Trophoblast cell (in vitro differentiated cells and primary cell): ENCODE data around the gene SRGAP3.

ENCODE experiments used
- DNase-seq, 2 donors: peaks; one replicate each; pipeline ENCODE4 v3.0.0-alpha.2; 2016
- H2AFZ ChIP-seq: 2 replicates; pipeline ENCODE4 v1.6.1; 2013; ENCODE audit warnings: low read length, moderate library complexity, mild to moderate bottlenecking; ENCODE audit not compliant: insufficient read depth, poor library complexity
- H2AK5ac ChIP-seq: 2 replicates; pipeline ENCODE4 v1.6.1; 2013; ENCODE audit warnings: mild to moderate bottlenecking, low read length
- H2BK120ac ChIP-seq: 2 replicates; pipeline ENCODE4 v1.6.1; 2013; ENCODE audit warnings: low read length, mild to moderate bottlenecking, moderate library complexity; ENCODE audit not compliant: insufficient read depth, poor library complexity
- H2BK12ac ChIP-seq: 2 replicates; pipeline ENCODE4 v1.6.1; 2013; ENCODE audit warnings: mild to moderate bottlenecking, low read length, moderate library complexity
- H2BK5ac ChIP-seq: 2 replicates; pipeline ENCODE4 v1.6.1; 2013; ENCODE audit warnings: low read length, low read depth, moderate library complexity, mild to moderate bottlenecking; ENCODE audit not compliant: poor library complexity
- H3K14ac ChIP-seq: 2 replicates; pipeline ENCODE4 v1.6.1; 2013; ENCODE audit warnings: mild to moderate bottlenecking, low read length
- H3K18ac ChIP-seq: 2 replicates; pipeline ENCODE4 v1.6.1; 2013; ENCODE audit warnings: mild to moderate bottlenecking, low read length
- H3K23ac ChIP-seq: 2 replicates; pipeline ENCODE4 v1.6.1; 2013; ENCODE audit warnings: low read length
- H3K27ac ChIP-seq: 2 replicates; pipeline ENCODE4 v1.5.1; 2013; ENCODE audit warnings: low read depth, mild to moderate bottlenecking, inconsistent platforms, low read length, moderate library complexity
- H3K27me3 ChIP-seq: 2 replicates; pipeline ENCODE4 v1.6.1; 2013; ENCODE audit warnings: inconsistent platforms, mild to moderate bottlenecking, low read length, moderate library complexity; ENCODE audit not compliant: insufficient read depth
- H3K36me3 ChIP-seq, 2 experiments: 1 replicate in 1 of 2; 2 replicates in 1 of 2; pipeline ENCODE4 v1.6.1; 2013; ENCODE audit warnings: low read length in 2 of 2, mild to moderate bottlenecking in 2 of 2, moderate library complexity in 1 of 2; ENCODE audit not compliant: insufficient read depth in 2 of 2, control insufficient read depth in 1 of 2
- H3K4ac ChIP-seq: 2 replicates; pipeline ENCODE4 v1.6.1; 2013; ENCODE audit warnings: low read depth, mild to moderate bottlenecking, low read length, moderate library complexity
- H3K4me1 ChIP-seq, 2 experiments: 1 replicate in 1 of 2; 2 replicates in 1 of 2; pipeline ENCODE4 v1.6.1; 2013; ENCODE audit warnings: low read length in 2 of 2, mild to moderate bottlenecking in 2 of 2, moderate library complexity in 1 of 2; ENCODE audit not compliant: insufficient read depth in 2 of 2, control insufficient read depth in 1 of 2
- H3K4me2 ChIP-seq: 2 replicates; pipeline ENCODE4 v1.6.1; 2013; ENCODE audit warnings: inconsistent platforms, mild to moderate bottlenecking, low read length, moderate library complexity
- H3K4me3 ChIP-seq: 2 replicates; pipeline ENCODE4 v1.5.1; 2013; ENCODE audit warnings: mild to moderate bottlenecking, low read depth, low read length, inconsistent platforms
- H3K79me1 ChIP-seq: one replicate; pipeline ENCODE4 v1.6.1; 2013; ENCODE audit warnings: low read length
- H3K79me2 ChIP-seq: 2 replicates; pipeline ENCODE4 v1.6.1; 2013; ENCODE audit warnings: low read length, mild to moderate bottlenecking; ENCODE audit not compliant: control insufficient read depth, insufficient read depth, poor library complexity
- H3K9ac ChIP-seq: 2 replicates; pipeline ENCODE4 v1.6.1; 2013; ENCODE audit warnings: mild to moderate bottlenecking, low read length
- H3K9me3 ChIP-seq: 2 replicates; pipeline ENCODE4 v1.6.1; 2013; ENCODE audit warnings: low read depth, mild to moderate bottlenecking, control low read depth, inconsistent platforms, low read length; ENCODE audit not compliant: insufficient read depth
- H4K12ac ChIP-seq: 2 replicates; pipeline ENCODE4 v1.6.1; 2013; ENCODE audit warnings: low read depth, mild to moderate bottlenecking, low read length, moderate library complexity
- H4K8ac ChIP-seq: 2 replicates; pipeline ENCODE4 v1.6.1; 2013; ENCODE audit warnings: low read depth, mild to moderate bottlenecking, low read length, moderate library complexity
- H4K91ac ChIP-seq: one replicate; pipeline ENCODE4 v1.6.1; 2013; ENCODE audit warnings: low read depth, mild to moderate bottlenecking, low read length, moderate library complexity
- WGBS: extraction: QIAGEN DNeasy Blood & Tissue Kit; methylation state at CpG from one replicate; pipeline ENCODE4 v1.1.7; 2013; ENCODE audit warnings: missing lambda C conversion rate; ENCODE audit not compliant: insufficient read length, insufficient coverage; ENCODE audit errors: extremely low coverage; 5-methylcytosine and 5-hydroxymethylcytosine counted together

SRGAP3 gene

GRCh38 chr3:9229879-9230278 is 19.6 kb downstream of the SRGAP3 start:
- WGBS, result no CpG with 5 or more reads among the region's 7 CpGs

GRCh38 chr3:9229325-9229724 is 20.1 kb downstream of the SRGAP3 start:
- Histone ChIP-seq H4K12ac (no peak overlapping the region), H3K9me3 (no peaks in the 10 kb centered on the region), H3K23ac (no peak overlapping the region), H4K91ac (no peak overlapping the region), H2AK5ac (no peak overlapping the region), H3K79me2 (no peaks in the 10 kb centered on the region), H3K14ac (no peak overlapping the region), H3K27ac (no peak overlapping the region), H3K9ac (no peak overlapping the region), H2BK5ac (no peak overlapping the region), H3K4me3 (no peak overlapping the region), H2AFZ (no peak overlapping the region), H3K36me3 (no peaks in the 10 kb centered on the region), H3K4me2 (no peak overlapping the region), H2BK120ac (no peak overlapping the region), H3K4ac (no peak overlapping the region), H4K8ac (no peak overlapping the region), H2BK12ac (no peak overlapping the region), H3K27me3 (no peaks in the 10 kb centered on the region), H3K79me1 (no peaks in the 10 kb centered on the region), H3K18ac (no peak overlapping the region), H3K4me1 (peaks cover 3 to 15% of the 10 kb centered on the region in 2 experiments)
- WGBS, result no CpG with 5 or more reads among the region's 7 CpGs
- DNase-seq, result peak; percentile 72 to 77

More at GRCh38 chr3:9229879-9230278, 19.6 kb downstream of the SRGAP3 start:
- H2AFZ ChIP-seq, result no peak overlapping the region
- no peak overlapping the region for H3K4ac ChIP-seq
- H2BK120ac ChIP-seq, result no peak overlapping the region
- no peaks in the 10 kb centered on the region for H3K9me3 ChIP-seq
- no peak overlapping the region for H3K18ac ChIP-seq
- H3K14ac ChIP-seq, result no peak overlapping the region
- H2BK5ac ChIP-seq, result no peak overlapping the region
- H4K8ac ChIP-seq, result no peak overlapping the region
- H4K91ac ChIP-seq, result no peak overlapping the region
- no peak for DNase-seq
- no peak overlapping the region for H2AK5ac ChIP-seq
- H3K27ac ChIP-seq, result no peak overlapping the region
- no peak overlapping the region for H3K4me2 ChIP-seq
- no peak overlapping the region for H3K9ac ChIP-seq
- H3K36me3 ChIP-seq, result no peaks in the 10 kb centered on the region
- no peak overlapping the region for H3K4me3 ChIP-seq
- H2BK12ac ChIP-seq, result no peak overlapping the region
- H3K23ac ChIP-seq, result no peak overlapping the region
- no peak overlapping the region for H4K12ac ChIP-seq
- peaks cover 3 to 15% of the 10 kb centered on the region in 2 experiments for H3K4me1 ChIP-seq
- no peaks in the 10 kb centered on the region for H3K79me1 ChIP-seq
- H3K79me2 ChIP-seq, result no peaks in the 10 kb centered on the region
- H3K27me3 ChIP-seq, result no peaks in the 10 kb centered on the region

GRCh38 chr3:9226326-9226725 is 23.1 kb downstream of the SRGAP3 start:
- no peaks in the 10 kb centered on the region for H3K79me1 ChIP-seq
- no peaks in the 10 kb centered on the region for H3K79me2 ChIP-seq
- no peak overlapping the region for H2BK5ac ChIP-seq
- H3K9ac ChIP-seq, result no peak overlapping the region
- H3K18ac ChIP-seq, result no peak overlapping the region
- H3K9me3 ChIP-seq, result no peaks in the 10 kb centered on the region
- no peak overlapping the region for H3K14ac ChIP-seq
- H2BK120ac ChIP-seq, result no peak overlapping the region
- no peak overlapping the region for H3K4ac ChIP-seq
- H3K27ac ChIP-seq, result no peak overlapping the region
- H3K23ac ChIP-seq, result no peak overlapping the region
- no peak overlapping the region for H3K4me2 ChIP-seq
- H4K12ac ChIP-seq, result no peak overlapping the region
- no peak overlapping the region for H2BK12ac ChIP-seq
- H2AK5ac ChIP-seq, result no peak overlapping the region
- H4K8ac ChIP-seq, result no peak overlapping the region
- no peaks in the 10 kb centered on the region for H3K27me3 ChIP-seq
- WGBS, result no CpG with 5 or more reads among the region's 4 CpGs
- no peak overlapping the region for H2AFZ ChIP-seq
- no peak overlapping the region for H4K91ac ChIP-seq
- no peak overlapping the region for H3K4me3 ChIP-seq
- DNase-seq, result no peak
- peaks cover 3 to 15% of the 10 kb centered on the region in 2 experiments for H3K4me1 ChIP-seq
- H3K36me3 ChIP-seq, result no peaks in the 10 kb centered on the region

- Histone ChIP-seq H3K4ac (no peak overlapping the region), H4K8ac (no peak overlapping the region), H3K4me1 (peaks cover 3 to 11% of the 10 kb centered on the region in 2 experiments), H3K27ac (no peak overlapping the region), H2AFZ (no peak overlapping the region), H3K79me2 (no peaks in the 10 kb centered on the region), H2BK120ac (no peak overlapping the region), H3K23ac (no peak overlapping the region), H3K79me1 (no peaks in the 10 kb centered on the region), H3K18ac (no peak overlapping the region), H4K91ac (no peak overlapping the region), H4K12ac (no peak overlapping the region), H3K27me3 (no peaks in the 10 kb centered on the region), H2BK5ac (no peak overlapping the region), H3K14ac (no peak overlapping the region), H3K36me3 (no peaks in the 10 kb centered on the region), H2BK12ac (no peak overlapping the region), H2AK5ac (no peak overlapping the region), H3K4me2 (no peak overlapping the region), H3K9me3 (peaks cover 2% of the 10 kb centered on the region), H3K4me3 (no peak overlapping the region), H3K9ac (no peak overlapping the region)
- no CpG with 5 or more reads among the region's 1 CpG for WGBS
- no peak for DNase-seq
Measured at GRCh38 chr3:9225268-9225667, 24.2 kb downstream of the SRGAP3 start.
